Stimulated activated CD8-positive, alpha-beta memory T cell treated with anti-CD3 and anti-CD28 coated beads, Interleukin-7, amount 100 ng/mL, for 1 hour (primary cell): Measurements from ENCODE around the gene DENND1B.
"Not testable (repeated sequence)": the region's sequence is repeated elsewhere in the genome, so short reads cannot be mapped to it uniquely, and the experiment has no call there.

Experiments
- DNase-seq, 2 donors: peaks; one replicate each; pipeline ENCODE4 v3.0.0-alpha.2; 2020; ENCODE audit warnings: low read depth in 2 of 2

DENND1B gene

DNA sequence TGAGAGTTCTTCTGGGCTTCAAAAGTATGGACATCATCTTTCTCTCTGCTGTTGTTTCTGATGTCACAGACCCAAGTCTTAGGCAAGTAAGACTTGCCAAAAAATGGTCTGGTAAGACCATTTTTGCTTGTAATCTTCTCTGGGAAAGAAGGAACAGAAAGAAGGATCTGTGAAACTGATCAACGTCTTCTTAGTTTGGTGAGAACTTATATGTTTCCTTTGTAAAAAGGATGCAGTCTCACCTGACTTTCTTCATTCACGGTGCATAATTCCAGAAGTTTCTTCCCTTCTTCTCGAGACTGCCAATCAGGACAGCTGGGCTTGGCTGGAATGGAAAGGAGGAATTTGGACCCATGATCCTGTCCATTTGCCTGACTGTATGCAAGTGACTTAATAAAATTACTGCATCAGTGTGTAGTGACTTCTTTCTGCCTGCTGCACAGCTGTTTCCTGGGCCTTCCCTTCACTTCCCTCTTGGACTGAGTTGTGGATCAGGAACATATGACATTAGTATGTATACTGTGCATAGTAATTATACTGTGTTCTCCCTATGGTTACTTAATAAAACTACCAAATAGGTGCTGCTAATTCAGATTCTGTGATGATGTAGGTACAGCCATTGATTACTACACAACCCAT is 7.6 kb upstream of the DENND1B start:
- DNase-seq: no peak

DNA sequence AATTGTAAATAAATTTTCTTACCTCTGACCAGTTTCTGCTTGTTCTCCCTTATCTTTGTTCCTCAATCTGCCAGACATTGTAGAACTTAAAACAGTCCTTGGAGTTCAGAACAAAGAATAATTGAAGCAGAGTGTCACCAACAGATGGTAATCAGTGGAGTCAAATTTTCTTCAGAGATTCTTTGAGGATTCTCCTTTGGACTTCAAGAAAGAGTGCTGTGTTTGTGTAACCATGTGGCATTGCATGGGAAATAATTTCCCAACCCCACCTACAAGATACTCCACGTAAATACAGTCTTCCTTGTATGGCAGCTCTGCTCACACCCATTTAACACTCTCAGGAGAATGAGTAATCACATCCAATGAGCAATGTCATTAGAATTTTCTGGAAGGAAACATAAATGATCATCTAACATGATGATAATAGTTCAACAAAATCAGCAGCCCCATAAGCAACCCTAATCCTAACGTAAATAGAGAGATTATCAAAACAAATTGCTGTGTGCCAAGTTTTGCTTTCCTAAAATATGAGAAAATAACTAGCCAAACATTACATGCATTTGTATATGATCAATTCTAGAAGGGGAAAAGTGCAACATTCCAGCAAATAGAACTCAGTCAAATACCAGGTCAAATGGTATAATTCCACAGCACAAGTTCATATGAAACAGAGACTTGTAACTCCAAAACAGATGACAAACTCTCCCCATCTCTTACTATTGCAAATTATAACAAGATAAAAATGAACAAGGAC is 6.9 kb upstream of the DENND1B start:
- no peak for DNase-seq

DNA sequence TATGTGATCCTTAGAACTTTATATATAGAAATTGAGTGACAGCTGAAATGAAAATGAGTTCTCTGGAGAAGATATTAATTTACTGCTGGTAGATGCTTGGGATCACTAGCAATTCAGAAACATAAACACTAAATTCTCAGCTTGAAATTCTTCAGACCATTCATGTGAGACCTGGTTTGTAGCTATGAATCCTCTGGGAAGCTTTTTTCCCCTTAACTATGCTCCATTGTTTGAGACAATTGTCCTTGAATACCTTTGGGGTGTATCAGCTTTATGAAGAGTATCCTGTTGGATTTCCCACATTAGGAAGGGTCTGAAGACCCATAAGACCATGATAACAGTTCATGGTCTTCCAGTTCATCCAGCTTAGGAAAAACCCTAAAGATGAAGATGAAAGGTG is 4.6 kb upstream of the DENND1B start:
- DNase-seq: no peak

DNA sequence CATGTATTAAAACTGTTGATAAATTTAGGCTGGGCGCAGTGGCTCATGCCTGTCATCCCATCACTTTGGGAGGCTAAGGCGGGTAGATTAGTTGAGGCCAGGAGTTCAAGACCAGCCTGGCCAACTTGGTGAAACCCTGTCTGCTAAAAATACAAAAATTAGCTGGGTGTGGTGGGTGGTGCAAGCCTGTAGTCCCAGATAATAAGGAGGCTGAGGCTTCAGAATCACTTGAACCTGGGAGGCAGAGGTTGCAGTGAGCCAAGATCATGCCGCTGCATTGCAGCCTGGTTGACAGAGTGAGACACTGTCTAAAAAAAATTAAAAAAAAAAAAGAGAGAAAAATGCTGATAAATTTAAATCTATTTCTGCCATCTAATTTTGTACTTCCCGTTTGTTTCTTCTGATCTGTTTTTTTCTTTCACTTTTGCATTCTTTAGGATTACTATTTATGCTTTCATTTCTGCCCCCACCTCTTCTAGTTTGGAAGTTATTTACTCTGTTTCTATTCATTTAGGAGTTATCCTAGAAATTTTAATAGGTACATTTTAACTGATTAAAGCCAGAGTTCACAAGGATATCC is 3.2 kb upstream of the DENND1B start:
- DNase-seq: no peak

DNA sequence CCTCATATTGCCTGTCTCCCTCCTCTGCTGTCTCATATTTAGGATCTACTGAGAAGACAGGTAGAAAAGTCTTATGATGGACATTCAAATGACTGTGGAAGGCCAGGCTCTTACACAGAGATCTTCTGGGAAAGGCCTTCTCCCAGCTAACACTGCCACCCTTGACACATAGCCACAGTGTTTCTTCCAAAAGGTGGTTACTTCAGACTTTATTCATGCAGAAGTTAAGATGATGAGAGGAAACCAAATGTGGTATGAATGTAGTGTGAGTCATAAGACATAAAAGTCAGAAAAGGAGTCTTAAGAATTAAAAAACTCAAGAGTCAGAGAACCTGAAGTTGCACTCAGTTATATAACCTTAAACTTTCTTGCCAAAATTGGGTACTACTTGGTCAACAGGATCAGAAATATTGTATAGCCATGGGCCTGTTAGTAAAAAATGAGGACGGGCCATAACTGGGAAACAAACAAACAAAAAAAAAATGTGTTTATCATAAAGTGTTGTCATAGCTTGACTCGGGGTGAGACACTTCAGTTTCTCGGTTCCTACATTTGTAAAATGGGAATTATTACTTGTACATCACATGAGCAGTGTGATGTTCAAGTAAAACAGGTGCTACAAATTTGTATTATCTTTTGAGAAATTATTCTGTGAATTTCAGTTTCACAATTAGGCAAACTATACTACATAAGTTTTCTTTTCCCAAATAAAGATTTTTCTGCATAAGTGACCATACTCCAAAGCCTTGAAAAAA is 1.2 kb upstream of the DENND1B start:
- DNase-seq: no peak

DNA sequence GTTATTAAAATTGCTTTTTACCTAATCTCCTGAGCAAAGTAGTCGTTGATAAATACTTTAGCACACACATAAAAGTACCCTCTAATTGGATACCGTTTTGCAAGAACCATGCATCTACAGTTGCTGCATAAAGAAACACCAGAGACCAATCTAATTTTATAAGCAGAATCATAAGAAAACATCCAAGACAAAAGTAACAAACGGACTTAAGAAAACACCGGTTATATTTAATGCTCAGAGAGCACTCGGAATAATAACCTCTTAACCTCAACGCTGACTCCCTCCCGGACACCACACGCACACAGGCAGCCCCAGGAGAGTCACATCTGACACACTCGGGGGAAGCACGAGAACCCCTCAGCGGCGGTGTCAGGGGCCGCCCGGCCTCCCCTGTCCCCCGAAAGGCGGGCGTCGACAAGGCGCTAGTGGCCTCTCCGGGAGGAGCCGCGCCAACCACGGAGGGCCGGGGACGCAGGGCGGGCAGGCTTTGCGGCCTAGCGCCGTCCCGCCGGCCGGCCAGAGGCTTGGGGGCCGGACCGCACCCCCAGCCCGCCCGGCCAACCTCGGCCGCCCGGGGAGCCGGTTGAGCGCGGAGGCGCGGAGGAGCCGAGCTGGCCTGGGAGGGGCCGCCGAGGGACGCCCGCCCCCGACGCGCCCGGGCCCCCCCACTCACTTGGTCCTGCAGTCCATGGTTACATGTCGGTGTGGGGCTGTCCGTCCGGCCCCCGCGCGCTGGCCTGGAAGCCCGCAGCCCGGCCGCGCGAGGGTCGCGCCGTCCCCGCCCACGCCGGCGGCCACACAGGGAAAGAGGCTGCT is 606 bp downstream of the DENND1B start:
- DNase-seq: peak in 1 of 2 donors; percentile 16

DNA sequence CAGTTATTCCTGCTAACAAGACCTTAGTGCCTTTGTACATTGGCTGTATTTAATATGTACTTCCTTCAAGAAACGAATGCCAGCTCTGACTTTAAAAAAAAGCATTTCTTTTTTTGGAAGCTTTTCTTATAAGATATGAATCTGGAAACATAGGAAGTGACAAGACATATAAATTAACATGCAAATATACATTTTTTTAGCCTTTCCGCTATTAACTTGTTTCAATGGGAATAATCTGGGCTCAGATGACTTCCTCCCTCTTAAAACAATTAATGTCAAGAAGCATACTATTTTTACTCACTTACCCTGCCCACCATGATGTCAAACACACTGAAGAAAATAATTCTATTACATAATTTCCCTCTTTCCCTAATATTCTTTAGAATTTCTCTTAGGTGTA is 1.4 kb downstream of the DENND1B start:
- DNase-seq: no peak

DNA sequence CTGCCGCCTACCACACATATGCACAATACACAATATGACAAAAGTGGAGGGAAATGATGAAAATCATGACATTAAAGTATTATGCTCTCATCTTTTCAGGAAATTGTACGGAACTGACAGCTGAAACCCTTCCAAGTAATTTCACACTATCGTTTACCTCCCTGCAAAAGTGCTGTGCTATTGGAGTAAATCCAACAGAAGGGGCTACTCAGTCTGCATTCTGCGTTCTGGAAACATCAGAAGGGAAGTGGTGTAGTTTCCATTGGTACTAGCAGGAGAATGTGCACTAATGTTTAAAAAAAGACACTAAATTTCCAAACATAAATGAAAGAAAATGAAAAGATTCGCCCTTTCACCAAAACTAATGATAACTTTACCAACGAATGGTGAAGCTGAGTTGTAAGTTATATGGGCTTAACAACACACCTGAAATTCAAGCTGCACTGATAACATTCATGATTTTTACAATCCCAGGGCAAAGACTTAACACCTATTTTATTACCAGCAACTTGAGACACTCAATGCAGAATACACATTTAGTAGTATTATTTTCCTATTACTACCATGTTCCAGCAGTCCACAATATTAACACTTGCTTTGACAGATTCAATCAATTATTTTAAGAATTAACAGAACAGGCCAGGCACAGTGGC is 3.2 kb downstream of the DENND1B start:
- no peak for DNase-seq

DNA sequence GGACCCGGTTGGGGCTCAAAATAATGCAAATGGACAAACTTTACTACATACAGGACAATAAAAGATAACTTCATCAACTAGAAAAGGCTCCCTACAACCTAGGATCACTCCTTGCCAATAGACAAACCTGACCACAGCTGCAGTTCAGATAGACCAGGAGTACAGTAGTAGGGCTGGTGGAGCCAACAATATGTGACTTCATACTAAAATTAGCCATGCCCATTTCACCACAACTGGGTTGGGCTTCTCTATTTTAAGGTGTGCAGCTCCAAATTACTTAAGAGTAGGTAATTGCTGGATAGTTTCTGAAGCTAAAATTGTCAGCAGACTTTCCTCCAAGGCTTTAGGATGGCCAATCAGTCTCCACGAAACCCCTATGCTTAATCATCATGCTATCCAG is 3.9 kb downstream of the DENND1B start:
- no peak for DNase-seq

DNA sequence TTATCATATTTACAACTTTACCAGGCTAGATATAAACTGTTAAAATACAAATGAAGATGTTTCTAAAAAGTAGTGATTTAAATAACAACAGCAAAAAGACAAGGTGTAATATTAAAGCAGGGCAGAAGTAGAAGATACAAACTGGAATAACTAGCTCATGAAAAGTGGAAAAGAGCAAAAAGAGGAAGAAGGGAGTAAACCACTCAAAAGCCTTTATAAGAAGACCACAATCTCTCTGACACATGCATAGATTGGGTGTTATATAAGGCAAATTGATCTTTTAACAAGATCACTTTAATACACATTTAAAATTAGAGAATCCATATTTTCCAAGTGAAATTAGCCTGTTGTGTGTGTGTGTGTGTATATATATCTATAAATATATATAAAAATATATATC is 5.0 kb downstream of the DENND1B start:
- DNase-seq: no peak

DNA sequence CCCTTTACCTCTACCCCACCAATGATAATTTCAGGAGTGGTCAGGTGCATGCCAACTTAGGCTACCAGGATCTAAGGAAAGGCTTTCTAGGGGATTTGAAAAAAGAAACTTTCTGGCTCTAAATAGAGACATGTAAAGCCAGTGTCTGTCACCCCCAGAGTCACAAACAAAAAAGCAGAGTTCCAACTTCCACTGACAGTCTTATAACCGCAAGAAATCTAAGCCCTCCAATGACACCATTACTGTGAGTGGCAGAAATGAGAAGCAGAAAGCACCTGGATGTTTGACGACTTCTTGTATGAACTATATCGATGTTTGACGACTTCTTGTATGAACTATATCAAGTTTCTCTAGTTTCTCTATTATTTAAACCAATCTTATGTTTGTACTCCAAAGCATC is 6.0 kb downstream of the DENND1B start:
- DNase-seq: no peak

DNA sequence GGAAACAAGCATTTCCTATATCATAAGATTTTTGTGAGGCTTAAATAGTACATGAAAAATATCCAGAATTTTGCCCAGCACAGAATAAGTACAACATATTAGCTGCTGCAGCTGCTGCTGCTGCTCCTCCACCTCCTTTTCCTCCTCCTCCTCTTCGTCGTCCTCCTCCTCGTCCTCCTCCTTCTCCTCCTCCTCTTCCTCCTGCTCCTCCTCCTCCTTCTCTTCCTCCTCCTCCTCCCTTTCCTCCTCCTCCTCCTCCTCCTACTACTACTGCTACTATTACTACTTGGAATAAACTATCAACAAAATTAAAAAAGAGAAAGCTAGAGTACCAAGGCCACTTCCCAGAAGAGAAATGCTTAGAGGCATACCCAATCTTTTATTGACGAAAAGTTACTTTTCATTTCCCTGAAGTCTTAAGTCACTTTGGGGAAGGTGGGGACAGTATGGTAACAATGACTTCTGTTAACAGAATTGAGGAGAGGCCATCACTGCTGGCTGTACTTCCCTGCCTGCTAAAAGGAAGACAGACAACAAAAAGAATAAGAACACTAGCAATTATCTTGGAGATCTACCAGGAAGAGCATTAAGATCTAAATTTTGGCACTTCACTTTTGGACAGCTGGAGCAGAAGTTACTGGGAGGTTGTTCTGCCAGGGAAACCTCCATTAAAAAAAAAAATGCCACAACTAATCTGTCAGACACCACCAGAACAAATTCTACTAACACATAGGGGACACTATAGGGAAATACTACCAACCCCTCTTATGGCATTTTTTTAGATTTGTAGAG is 7.1 kb downstream of the DENND1B start:
- DNase-seq: no peak

DNA sequence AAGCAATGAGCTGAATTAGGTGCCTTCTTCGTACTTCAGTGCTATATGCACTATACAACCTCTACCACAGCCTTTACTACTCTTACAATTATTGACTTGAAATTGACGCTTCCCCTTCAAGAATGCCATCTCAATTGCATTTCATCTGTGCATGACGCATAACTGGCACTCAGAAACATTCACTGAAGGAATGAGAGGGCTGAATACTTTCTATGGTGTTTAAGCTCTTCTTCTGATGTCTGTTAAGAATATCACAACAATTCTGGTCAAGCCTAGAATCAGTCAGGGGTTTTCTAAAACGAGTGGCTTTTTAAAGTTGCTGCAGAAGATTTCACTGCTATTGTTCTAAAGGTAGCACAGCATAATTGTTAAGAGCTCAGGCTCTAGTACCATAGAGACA is 11.5 kb downstream of the DENND1B start:
- no peak for DNase-seq

DNA sequence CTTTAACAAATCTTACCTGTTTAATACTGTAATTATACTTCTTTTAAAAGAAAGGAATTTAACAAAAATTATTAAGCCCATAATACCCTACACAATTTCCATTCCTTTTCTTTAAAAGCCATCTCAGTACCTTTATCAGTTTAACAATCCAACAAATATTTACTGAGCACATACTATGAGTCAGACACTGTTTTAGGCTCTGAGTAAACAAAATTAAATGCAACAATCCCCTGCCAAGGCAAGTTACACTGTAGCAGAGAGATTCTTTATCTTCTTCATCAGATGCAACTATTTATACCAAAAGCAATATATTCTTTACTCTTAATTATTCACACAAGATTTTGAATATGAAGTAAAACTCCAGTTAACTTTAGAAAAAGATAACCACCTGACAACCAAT is 12.0 kb downstream of the DENND1B start:
- no peak for DNase-seq

DNA sequence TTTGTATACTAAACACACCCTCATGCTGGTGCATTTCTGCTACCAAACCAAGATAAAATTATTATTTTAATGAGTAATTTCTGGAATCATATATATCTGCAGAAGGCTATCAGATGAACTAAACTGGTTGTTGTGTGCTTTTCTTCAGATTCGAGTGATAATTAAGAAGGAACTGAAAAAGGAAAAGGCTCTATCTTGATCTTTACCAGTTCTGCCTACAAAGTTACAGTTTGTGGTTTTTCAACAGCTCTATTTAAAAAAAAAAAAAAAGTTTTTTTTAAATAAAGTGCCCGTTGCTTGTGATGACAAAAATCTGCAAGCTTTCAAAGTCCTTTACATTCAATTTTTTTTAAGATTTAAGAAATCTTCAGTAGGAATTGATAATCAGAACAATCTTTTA is 13.6 kb downstream of the DENND1B start:
- DNase-seq: no peak

DNA sequence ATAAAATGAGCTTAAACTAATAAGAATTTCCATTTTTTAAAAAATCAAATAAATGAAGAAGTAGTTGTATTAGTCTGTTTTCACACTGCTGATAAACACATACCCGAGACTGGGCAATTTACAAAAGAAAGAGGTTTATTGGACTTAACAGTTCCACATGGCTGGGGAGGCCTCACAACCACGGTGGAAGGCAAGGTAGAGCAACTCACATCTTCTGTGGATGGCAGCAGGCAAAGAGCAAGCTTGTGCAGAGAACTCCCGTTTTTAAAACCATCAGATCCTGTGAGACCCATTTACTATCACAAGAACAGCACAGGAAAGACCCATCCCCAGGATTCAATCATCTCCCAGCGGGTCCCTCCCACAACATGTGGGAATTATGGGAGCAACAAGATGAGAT is 19.7 kb downstream of the DENND1B start:
- not testable (repeated sequence) for DNase-seq

DNA sequence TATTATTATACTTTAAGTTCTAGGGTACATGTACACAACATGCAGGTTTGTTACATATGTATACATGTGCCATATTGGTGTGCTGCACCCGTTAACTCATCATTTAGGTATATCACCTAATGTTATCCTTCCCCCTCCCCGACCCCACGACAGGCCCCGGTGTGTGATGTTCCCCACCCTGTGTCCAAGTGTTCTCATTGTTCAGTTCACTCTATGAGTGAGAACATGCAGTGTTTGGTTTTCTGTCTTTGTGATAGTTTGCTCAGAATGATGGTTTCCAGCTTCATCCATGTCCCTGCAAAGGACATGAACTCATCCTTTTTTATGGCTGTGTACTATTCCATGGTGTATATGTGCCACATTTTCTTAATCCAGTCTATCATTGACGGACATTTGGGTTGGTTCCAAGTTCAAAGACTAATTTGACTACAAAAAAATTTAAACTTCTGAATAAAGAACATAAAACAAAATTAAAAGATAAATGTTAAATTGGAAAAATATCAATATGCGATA is 22.6 kb downstream of the DENND1B start:
- DNase-seq: not testable (repeated sequence)

DNA sequence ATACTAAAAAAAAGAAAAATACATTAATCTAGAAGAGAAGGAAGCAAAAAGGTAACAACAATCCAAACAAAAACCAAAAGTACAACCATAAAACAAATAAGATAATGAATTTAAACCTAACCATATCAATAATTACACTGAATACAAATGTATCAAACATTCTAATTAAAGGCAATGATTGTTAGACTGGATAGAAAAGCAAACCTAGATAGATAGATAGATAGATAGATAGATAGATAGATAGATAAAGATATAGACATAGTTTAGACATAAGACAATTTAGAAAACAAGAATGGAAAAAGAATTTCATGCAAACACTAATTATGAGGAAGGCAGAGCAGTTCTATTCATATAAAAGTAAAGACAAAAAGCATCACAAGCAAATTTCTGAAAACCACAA is 24.9 kb downstream of the DENND1B start:
- DNase-seq: no peak

DNA sequence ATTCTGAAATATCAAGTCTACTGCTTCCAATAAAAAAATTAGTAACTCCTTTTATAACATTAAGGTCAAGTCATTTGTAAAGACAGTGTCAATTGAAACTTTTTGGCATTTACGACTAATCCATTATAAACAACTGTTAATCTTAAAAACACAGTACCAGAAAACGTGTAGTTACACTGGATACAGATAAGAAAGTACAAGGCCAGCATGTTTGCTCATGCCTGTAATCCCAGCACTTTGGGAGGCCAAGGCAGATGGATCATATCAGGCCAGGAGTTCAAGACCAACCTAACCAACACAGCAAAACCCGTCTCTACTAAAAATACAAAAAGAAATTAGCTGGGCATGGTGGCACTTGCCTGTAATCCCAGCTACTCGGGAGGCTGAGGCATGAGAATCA is 29.4 kb downstream of the DENND1B start:
- DNase-seq: no peak

DNA sequence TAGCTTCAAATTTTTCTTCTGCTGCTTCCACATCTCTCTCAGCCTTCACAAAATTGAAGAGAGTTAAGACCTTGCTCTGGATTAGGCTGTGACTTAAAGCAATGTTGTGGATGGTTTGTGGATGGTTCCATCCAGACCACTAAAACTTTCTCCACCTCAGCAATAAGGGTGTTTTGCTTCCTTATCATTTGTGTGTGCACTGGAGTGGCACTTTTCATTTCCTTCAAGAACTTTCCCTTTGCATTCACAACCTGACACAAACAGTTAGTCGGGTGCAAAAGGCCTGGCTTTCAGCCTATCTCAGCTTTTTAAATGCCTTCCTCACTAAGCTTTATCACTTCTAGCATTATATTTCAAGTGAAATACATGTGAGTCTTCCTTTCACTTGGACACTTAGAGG is 30.3 kb downstream of the DENND1B start:
- DNase-seq: no peak
